SK-N-SH treated with all-trans-retinoic acid at 6 μM for 48 hours (cell line): ENCODE results near the gene ATP11A.

ENCODE experiments used
- ARNTL ChIP-seq: fragments of 450-650 bp; formaldehyde crosslinking; IDR thresholded peaks from 2 replicates; pipeline ENCODE4 v1.5.0; 2020; ENCODE audit warnings: low read depth, mild to moderate bottlenecking, moderate library complexity, borderline replicate concordance
- CREB5 ChIP-seq: fragments of 250-450 bp; sonication (Bioruptor Pico); IDR thresholded peaks from 2 replicates; pipeline ENCODE4 v1.5.1; 2020; ENCODE audit warnings: low read depth, mild to moderate bottlenecking, moderate library complexity
- OSR1 ChIP-seq: fragments of 250-450 bp; sonication (Bioruptor Pico); IDR thresholded peaks from 2 replicates; pipeline ENCODE4 v1.8.0; 2022; ENCODE audit warnings: moderate library complexity, mild to moderate bottlenecking, inconsistent platforms
- ZFP30 ChIP-seq: fragments of 450-650 bp; formaldehyde crosslinking; IDR thresholded peaks from 2 replicates; pipeline ENCODE4 v1.5.0; 2022; ENCODE audit warnings: mild to moderate bottlenecking, moderate library complexity

- no peak for TF ChIP-seq ZFP30 (CRISPR knock-in tag)
- TF ChIP-seq ARNTL (CRISPR knock-in tag), result no peak
- no peak for TF ChIP-seq OSR1
- TF ChIP-seq CREB5 (CRISPR knock-in tag), result no peak
These were observed 42.8 kb downstream of the ATP11A start for GRCh38 chr13:112732679-112733078.
